Coronary artery (tissue), 2 donors: ENCODE measurements around the gene TOMM6.

Experiments
- DNase-seq: peaks from one replicate; pipeline ENCODE4 v3.0.0-alpha.2; 2017; ENCODE audit warnings: low spot score
- H3K27ac ChIP-seq, 2 donors: fragments of 200-600 bp; sonication (generic); one replicate each; pipeline ENCODE4 v1.5.1; 2016 to 2019
- H3K4me3 ChIP-seq: fragments of 200-600 bp; sonication (generic); 2 replicates; pipeline ENCODE4 v1.5.1; 2016; ENCODE audit warnings: mild to moderate bottlenecking, moderate library complexity
- CTCF ChIP-seq: fragments of 200-600 bp; sonication (generic); IDR thresholded peaks from one replicate; pipeline ENCODE4 v1.5.1; 2019; ENCODE audit warnings: antibody characterized with exemption

The TOMM6 gene

GRCh38 chr6:41767112-41767833 is 20.2 kb upstream of the TOMM6 start:
- no peak overlapping the region for H3K4me3 ChIP-seq
- peak overlapping the region in 1 of 2 donors; percentile 52 for H3K27ac ChIP-seq
- no peak for TF ChIP-seq CTCF
- no peak for DNase-seq

- Histone ChIP-seq H3K27ac (no peak overlapping the region), H3K4me3 (no peak overlapping the region)
- no peak for TF ChIP-seq CTCF
- DNase-seq = no peak
Observed at GRCh38 chr6:41768545-41769308, 18.8 kb upstream of the TOMM6 start.

GRCh38 chr6:41769376-41769775 is 18.1 kb upstream of the TOMM6 start:
- no peak overlapping the region for H3K27ac ChIP-seq
- H3K4me3 ChIP-seq = no peak overlapping the region
- TF ChIP-seq CTCF = no peak
- DNase-seq = no peak

GRCh38 chr6:41770381-41771057 is 17.0 kb upstream of the TOMM6 start:
- no peak for DNase-seq
- no peak overlapping the region for H3K27ac ChIP-seq
- no peak for TF ChIP-seq CTCF
- no peak overlapping the region for H3K4me3 ChIP-seq

- Histone ChIP-seq H3K27ac (no peak overlapping the region), H3K4me3 (no peak overlapping the region)
- no peak for DNase-seq
- TF ChIP-seq CTCF = no peak
Observed at GRCh38 chr6:41771058-41771983, 16.2 kb upstream of the TOMM6 start.

- TF ChIP-seq CTCF = no peak
- no peak for DNase-seq
- Histone ChIP-seq H3K4me3 (no peak overlapping the region), H3K27ac (no peak overlapping the region)
Observed at GRCh38 chr6:41774841-41775240, 12.7 kb upstream of the TOMM6 start.
